GM19193 (cell line): ENCODE results near the gene STIM1.

ENCODE experiments used
- POLR2A ChIP-seq: IDR thresholded peaks from 4 replicates; pipeline ENCODE4 v1.6.1; 2011; ENCODE audit not compliant: insufficient read depth, insufficient read length; ENCODE audit errors: extremely low read depth

The STIM1 gene

DNA sequence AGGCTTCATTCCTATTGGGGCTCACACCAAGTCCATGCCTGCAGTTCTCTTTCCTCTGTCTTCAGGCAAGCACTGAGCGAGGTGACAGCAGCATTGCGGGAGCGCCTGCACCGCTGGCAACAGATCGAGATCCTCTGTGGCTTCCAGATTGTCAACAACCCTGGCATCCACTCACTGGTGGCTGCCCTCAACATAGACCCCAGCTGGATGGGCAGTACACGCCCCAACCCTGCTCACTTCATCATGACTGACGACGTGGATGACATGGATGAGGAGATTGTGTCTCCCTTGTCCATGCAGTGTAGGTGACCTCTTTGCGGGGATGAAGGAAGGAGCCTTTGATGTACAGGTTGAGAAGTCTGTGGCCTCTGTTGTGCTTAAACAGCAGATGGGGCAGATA lies 227.7 kb downstream of the STIM1 start:
- TF ChIP-seq POLR2A: no peak

DNA sequence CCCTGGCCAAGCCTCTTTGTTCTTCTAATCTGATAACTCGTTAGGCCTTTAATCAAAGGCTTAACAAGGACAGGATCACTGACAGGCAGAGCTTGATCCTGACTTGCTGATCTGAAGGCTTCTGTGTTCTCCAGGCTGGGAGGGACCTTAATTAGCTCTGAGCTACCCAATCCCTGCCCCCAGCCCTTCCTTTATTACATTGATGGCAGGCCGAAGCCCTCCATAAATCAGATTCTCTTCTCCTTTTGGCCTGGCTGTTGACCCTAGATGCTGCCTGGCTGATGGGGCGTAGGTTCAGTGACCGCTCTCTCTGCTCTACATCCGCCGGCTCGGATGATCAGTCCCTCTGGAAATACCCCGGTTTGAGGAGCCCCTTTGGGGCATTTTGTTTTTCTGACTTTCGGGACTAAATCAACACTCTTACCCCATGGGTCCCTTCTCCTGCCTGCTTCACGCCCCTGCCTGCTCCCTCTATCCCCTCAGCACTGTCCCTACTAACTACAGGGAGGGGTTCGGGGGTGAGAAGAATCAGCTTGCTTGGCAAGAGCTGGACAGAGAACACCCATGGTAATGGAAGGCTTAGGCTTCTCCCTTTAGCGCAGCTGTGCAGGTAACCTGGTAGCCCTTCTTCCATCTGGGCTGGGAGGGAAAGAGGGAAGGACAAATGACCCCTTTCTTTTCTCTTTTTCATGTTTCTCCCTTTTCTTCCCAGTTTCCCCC lies 229.1 kb downstream of the STIM1 start:
- no peak for TF ChIP-seq POLR2A

DNA sequence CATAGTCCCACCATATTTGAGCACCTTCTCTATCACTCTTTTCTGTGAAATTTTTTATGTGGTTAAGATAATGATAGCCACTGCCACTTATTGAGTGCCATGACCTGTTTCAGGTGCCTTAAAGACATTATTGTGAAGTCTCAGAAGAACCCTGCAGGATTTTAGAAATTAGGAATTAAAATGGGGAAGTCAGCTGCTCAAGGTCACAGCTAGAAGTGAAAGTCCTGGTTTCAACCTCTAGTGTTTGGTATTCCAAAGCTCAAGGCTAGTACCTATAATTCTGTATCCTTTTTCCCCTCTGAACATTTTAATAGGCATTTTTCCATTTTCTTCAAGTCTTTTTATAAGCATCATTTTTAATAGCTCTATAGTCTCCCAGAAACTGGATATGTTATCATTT lies 230.1 kb downstream of the STIM1 start:
- TF ChIP-seq POLR2A: no peak

DNA sequence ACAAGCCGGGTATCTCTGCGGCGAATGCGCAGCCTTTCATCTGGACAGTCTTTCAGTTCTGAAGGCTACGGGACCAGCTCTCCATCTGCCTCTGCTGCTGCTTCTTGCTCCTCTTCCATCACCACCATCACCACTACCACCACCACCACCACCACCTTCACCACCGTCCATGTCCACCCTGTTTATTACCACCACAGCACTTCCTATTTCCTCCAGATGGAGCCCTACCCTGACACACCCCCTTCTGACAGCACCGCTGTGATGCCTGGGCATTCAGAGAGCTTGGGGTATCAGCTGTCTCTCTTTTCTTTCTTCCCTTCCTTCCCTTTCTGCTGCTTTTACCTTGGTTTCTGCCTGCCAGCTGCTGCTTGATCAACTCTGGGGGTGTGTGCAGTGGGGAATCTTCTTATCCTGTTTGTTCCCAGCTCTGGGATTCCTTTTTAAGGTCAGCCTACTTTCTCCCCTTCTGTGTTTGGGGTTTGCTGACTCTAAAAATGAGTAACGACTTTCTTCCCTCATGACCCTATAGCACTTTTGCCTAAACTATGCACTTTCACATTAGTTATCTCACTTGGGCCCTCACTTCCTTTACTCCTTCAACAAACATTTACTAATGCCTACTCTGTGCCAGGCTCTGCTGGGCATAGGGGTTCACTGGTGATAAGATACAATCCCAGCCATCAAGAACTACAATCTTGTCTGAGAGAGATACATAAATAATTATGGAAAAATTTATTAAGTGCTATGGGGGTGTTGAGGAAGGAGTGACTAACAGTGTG lies 231.3 kb downstream of the STIM1 start:
- TF ChIP-seq POLR2A: no peak

DNA sequence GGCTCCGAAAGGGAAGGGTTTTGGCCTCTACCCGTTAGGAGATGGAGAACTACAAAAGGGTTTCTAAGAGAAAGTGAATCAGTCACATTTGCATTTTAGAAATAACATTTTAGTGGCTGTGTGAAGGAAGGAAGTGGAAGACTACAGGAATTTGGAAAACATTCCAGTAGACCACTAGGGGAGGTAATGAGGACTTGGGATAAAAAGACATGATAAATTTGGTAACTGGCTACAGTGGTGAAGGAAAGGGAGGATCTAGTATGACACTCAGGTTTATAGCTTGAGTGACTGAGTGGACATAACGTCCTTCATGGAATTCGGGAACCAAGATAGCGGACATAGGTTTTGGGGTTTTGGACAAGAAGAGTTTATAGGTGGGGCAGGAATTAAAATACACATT lies 232.1 kb downstream of the STIM1 start:
- TF ChIP-seq POLR2A: no peak

DNA sequence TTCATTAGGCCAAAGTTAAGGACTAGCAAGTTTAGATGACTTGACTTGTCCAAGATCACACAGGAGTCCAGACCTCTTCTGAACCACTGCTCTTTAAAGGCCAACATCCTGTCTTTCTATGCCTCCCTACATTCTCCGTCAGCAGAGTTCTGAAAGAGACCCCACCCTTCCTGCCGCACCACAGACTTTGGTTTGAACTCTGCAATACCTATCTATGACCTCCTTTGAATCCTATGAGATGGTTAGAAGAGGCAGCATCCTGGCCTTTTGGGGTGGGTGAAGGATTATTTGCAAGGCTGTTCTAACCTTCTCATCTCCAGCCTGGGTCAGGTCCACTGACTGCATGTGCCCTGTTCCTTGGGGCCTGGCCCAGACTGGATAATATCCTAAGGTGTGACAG lies 234.8 kb downstream of the STIM1 start:
- no peak for TF ChIP-seq POLR2A

DNA sequence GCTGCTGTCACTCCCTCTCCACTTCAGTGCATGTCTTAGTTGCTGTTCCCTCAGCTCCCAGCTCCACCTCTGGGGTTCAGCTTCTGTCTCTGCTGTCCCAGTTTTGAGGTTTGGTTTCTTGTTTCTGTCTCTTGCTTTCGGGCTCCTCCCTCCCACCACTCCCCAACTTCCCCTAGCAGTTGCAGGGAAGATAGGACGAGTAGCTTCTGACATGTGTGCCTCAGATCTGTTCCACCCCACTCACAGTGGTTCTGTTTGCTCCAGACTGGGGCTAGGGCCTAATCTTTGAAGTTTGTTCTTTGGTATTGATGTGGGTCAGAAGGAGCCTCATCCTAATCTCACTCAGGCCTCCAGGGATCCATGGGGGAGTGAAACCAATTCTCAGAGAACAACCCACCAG lies 236.6 kb downstream of the STIM1 start:
- no peak for TF ChIP-seq POLR2A

DNA sequence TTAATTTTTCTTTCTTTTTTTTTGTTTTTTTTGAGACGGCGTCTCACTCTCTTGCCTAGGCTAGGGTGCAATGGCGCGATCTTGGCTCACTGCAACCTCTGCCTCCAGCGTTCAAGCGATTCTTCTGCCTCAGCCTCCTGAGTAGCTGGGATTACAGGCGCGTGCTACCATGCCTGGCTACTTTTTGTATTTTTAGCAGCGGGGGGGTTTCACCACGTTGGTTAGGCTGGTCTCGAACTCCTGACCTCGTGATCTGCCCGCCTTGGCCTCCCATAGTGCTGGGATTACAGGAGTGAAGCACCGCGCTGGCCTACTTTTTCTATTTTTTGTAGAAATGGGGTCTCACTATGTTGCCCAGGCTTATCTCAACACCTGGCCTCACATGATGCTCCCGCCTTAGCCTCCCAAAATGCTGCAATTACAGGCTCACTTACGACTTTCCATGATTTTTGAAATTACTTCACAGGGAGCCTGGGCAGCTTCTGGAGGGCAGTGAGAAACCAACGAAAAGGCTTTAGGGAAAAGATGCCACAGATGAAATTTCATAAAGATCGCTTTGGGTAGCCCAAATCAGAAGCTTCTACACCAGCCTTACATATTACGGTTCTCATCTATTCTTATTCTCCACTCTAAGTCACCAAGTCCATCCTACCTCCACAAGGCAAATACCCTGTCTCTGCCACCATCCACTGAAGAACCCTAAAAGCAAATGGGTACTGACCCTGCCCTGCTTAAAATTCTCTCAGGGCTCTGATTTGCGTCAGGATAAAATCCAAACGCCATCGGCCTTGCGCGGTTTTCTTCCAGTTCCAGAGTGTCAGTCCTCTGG lies 238.3 kb downstream of the STIM1 start:
- no peak for TF ChIP-seq POLR2A

DNA sequence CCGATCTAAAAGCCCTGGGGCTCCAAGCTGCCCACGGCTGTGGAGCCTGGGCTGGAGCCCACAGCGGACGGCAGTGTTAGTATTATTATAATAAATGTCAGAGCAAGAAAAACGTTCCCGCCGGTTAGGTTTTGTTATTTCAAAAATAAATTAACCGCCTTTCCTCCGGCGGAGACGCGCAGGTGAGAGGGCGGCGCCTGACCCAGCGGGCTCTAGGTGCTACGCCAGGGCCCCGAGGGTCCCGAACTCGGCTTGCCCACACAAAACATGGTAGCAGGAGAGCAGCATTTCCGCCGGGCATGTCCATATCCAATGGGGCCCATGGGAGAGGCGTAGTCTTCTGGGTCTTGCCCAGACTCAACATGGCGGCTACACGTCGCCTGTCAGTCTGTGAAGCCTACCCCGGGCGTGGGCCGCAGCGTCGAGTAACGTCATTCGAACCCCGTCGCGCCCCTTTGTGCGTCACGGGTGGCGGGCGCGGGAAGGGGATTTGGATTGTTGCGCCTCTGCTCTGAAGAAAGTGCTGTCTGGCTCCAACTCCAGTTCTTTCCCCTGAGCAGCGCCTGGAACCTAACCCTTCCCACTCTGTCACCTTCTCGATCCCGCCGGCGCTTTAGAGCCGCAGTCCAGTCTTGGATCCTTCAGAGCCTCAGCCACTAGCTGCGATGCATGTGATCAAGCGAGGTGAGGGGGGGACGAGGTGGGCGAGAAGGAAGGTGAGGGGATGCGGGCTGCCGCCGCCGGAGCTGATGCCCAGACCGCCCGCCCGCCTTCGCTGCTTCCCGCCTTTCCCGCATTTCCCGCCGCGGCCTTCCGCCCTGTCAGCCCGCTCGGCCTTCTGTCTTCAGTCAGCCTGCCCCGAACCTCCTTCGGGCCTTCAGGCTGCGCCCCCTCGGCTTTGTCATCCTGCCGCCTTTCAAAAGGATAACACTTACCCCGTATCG lies 239.2 kb downstream of the STIM1 start, which contains the start of gene RRM1:
TSS of gene RRM1 (plus strand) at position 452 of the 944 bp plus-strand sequence. CDS start at position 666, 214 bp downstream.
- TF ChIP-seq POLR2A: peak; percentile 74

DNA sequence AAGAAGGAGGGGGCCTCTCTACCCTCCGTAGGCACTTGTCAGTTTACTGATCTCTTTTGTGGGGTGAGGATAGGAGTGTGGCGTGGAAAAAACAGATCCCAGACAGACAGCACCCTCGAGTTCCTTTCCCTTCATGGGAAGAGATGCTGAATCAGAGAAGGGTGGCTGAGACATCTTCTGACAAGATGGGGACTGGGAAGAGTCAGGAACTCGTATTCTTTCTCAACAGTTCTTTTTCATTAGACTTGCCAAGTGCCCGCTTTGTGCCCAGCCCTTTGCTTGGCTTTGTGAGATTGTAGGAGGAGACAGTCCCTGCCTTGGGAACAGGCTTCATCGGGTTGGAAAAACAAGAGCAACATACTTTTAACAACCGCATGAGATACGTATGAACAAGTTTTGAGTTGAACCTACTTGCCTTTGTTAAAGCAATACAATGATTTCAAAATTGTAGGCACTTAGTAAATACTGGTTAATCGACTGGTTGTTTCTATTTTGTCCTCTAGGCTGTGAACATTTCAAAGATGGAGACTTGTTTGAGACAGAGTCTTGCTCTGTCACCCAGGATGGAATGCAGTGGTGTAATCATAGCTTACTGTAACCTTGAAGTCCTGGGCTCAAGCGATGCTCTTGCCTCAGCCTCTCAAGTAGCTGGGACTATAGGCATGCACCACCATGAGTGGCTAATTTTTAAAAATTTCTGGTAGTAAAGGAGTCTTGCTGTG lies 240.2 kb downstream of the STIM1 start:
- no peak for TF ChIP-seq POLR2A

DNA sequence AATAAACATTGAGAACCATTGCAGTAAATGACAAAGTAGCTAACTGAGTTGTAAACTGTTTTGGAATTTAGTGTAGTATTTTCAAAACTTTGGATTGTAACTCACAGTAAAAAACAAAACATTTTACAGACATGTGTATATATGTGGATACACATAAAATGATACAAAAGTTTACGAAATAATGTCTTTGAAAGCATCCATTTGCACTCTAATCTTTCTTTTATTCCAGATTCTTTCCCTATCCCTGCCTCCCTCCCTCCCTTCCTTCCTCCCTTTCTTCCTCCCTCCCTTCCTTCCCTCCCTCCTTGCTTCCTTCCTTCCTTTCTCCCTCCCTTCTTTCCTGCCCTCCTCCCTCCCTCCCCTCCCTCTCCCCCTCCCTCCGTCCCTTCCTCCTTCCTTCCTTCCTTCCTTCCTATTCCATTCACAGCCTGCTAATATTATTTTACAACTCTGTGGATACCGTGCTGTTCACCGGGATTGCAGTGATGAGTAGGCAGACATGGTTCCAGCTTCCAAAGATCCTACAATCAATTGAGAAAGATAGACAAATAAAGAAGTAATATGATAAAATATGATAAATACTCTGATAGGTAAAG lies 242.7 kb downstream of the STIM1 start:
- TF ChIP-seq POLR2A: no peak

DNA sequence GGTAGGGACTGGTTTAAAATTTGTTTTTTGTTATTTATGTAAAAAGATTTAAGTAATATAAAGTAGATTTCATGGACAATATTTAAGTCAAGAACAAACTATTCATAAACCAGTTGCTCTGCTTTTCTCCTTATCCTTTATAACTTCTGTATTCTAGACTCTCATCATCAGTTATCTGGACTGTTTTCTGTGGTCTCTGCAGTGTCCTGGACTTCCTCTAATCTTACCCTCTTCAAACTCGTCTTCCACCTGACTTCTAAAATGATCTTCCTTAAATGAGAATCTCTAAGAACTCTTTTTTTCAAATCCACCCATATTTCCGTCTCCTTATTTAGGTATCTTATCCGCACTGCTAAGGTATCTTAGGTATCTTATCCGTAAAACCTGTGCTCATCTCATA lies 247.2 kb downstream of the STIM1 start:
- no peak for TF ChIP-seq POLR2A

DNA sequence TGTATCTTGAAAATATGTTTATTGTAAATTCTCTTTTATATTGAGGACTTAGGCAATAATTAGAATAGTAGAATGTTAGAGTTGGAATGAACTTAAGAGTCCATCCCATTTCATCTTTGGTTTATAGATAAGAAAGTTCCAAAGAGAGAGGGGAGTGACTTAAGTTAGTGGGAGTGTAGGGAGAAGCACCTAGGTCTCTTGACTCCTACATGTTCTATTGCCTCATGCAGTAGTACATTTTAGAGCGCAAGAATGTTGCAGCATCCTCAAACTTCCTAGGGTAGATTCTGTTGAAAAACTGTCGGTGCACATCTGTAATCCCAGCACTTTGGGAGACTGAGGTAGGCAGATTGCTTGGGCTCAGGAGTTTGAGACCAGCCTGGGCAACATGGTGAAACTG lies 247.8 kb downstream of the STIM1 start:
- no peak for TF ChIP-seq POLR2A
